Prostate gland (tissue), 2 donors: ENCODE measurements around the gene ANKS1B. TPM values are rescaled to one million over a fixed set of nuclear protein-coding genes. Genes with fewer than 3 reads are reported as not detected.

Experiments
- DNase-seq: peaks from one replicate; pipeline ENCODE4 v3.0.0-alpha.2; 2019; ENCODE audit warnings: low spot score
- H3K27ac ChIP-seq, 2 donors: fragments of 200-600 bp; sonication (generic); 2 replicates each; pipeline ENCODE4 v1.5.1; 2017 to 2019
- H3K27me3 ChIP-seq: fragments of 200-600 bp; sonication (generic); replicated peaks from 2 replicates; pipeline ENCODE4 v1.5.1; 2019; ENCODE audit not compliant: insufficient read depth
- H3K36me3 ChIP-seq, 2 donors: fragments of 200-600 bp; sonication (generic); 1 replicate in 1 of 2; 2 replicates in 1 of 2; pipeline versions ENCODE4 v1.5.1 to v1.8.1; 2017 to 2019
- H3K4me1 ChIP-seq: fragments of 200-600 bp; sonication (generic); replicated peaks from 2 replicates; pipeline ENCODE4 v1.5.1; 2019
- H3K4me3 ChIP-seq, 2 donors: fragments of 200-600 bp; sonication (generic); 2 replicates each; pipeline ENCODE4 v1.5.1; 2017 to 2019
- H3K9me3 ChIP-seq: fragments of 200-600 bp; sonication (generic); 2 replicates; pipeline ENCODE4 v1.5.1; 2017
- CTCF ChIP-seq, 4 experiments: fragments of 200-600 bp in 2 of 4; fragments of 450-650 bp in 2 of 4; sonication (generic) in 2 of 4; IDR thresholded peaks; 1 replicate in 3 of 4; 2 replicates in 1 of 4; pipeline ENCODE4 v1.5.1; 2016 to 2019; ENCODE audit warnings: antibody characterized with exemption in 4 of 4, mild to moderate bottlenecking in 2 of 4, moderate library complexity in 2 of 4
- POLR2A ChIP-seq: fragments of 450-650 bp; IDR thresholded peaks from one replicate; pipeline ENCODE4 v1.6.1; 2016; ENCODE audit warnings: antibody characterized with exemption, mild to moderate bottlenecking
- POLR2AphosphoS5 ChIP-seq: sonication (generic); formaldehyde crosslinking; IDR thresholded peaks from one replicate; pipeline ENCODE4 v1.6.1; 2017; ENCODE audit warnings: antibody characterized with exemption
- WGBS: methylation state at CpG from one replicate; pipeline ENCODE4 v1.1.5; 2018; 5-methylcytosine and 5-hydroxymethylcytosine counted together
- intact Hi-C: fragments of 100-400 bp; cut with DNase I; formaldehyde crosslinking; loops from one replicate; pipeline ENCODE4 v1.14.2; 2022
- total RNA-seq, 2 donors: library from RNA; depleted of rRNA; stranded (reverse); fragments of >200 nt; gene quantifications; one replicate each; pipeline ENCODE4 v1.1.0, GENCODE V29; 2016

ANKS1B gene
- total RNA-seq, 2 donors from 2014 or later, result 13.0 to 17.4 TPM

DNA sequence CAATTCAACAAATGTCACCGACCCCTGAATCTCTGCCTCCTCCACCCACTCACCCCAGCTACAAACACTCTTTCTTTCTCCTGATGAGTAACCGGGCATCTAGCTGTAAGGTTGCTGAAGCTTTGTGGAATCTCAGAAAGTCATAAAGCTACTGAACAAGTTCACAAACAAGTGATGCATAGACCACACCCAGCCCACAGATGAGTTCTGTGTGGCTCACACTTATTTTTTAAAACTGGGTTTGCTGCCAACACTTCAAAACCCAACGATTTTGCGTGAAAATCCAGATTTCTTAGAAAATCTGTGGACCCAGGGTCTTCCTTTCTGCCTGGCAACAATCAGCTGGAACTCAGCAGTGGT, 1243.6 kb downstream of the ANKS1B start:
- 85% methylated on average over 4 of the region's 4 CpGs for WGBS
- no peak overlapping the region for H3K4me3 ChIP-seq
- no peak for TF ChIP-seq CTCF (IDR thresholded peaks at IDR 0.05)
- H3K4me1 ChIP-seq, result no peaks in the 10 kb centered on the region
- no peak for DNase-seq
- no peaks in the 10 kb centered on the region for H3K9me3 ChIP-seq
- no peaks in the 10 kb centered on the region for H3K36me3 ChIP-seq
- no peak overlapping the region for H3K27ac ChIP-seq
- intact Hi-C loops, result no loop called here
- H3K27me3 ChIP-seq, result no peaks in the 10 kb centered on the region

GRCh38 chr12:98740751-98741150, 1244.0 kb downstream of the ANKS1B start:
- intact Hi-C loops, result no loop called here
- DNase-seq, result no peak
- Histone ChIP-seq H3K9me3 (no peaks in the 10 kb centered on the region), H3K4me3 (no peak overlapping the region), H3K4me1 (no peaks in the 10 kb centered on the region), H3K27ac (no peak overlapping the region), H3K36me3 (no peaks in the 10 kb centered on the region), H3K27me3 (no peaks in the 10 kb centered on the region)
- 76% methylated on average over 1 of the region's 1 CpG for WGBS
- TF ChIP-seq CTCF (IDR thresholded peaks at IDR 0.05), result no peak

DNA sequence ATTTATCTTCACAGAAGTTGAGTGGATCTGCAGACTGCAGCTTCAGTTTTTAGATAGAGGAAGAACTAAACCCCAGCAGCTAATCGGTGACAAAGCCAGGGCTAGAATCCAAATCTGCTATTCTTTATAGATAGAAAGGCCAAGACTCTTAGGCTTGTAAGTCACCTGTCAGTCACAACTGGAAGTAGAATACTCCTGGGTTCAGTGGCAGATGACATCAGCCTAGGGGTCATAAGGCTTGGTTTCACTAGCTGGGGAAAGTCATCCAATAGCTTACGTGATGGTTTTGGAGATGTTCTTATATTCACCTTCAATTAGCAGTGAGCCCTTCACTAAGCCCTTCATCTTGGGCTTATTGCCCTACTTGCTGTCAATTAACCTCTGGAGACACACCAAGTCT, 1246.2 kb downstream of the ANKS1B start:
- WGBS, result 91% methylated on average over 2 of the region's 2 CpGs

DNA sequence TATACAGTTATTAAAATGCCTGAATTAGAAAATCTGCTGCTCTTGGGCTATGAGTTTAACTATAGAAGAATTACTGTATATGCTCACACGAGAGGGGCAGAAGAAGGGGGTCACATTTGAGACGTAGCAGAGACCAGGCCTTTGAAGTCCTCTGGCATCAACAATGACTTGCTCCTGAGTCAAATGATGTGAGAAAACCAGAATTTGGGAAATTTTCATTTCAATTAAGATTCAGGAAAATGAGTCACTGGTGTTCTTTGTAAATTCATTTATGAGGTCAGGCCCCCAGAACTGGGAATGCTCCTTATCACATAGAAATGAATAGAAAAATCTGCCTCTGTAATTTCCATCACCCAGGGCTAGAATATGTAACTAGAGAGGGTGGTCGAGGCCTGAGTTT, 1246.7 kb downstream of the ANKS1B start:
- Histone ChIP-seq H3K27me3 (no peaks in the 10 kb centered on the region), H3K4me1 (no peaks in the 10 kb centered on the region), H3K27ac (no peak overlapping the region), H3K4me3 (no peak overlapping the region), H3K9me3 (no peaks in the 10 kb centered on the region), H3K36me3 (no peaks in the 10 kb centered on the region)
- WGBS, result 80% methylated on average over 3 of the region's 3 CpGs
- intact Hi-C loops, result no loop called here
- no peak for DNase-seq
- TF ChIP-seq CTCF (IDR thresholded peaks at IDR 0.05) (no peak), POLR2A (no peak), POLR2AphosphoS5 (no peak)

More for the DNA sequence above, 1246.2 kb downstream of the ANKS1B start:
- Histone ChIP-seq H3K9me3 (no peaks in the 10 kb centered on the region), H3K4me1 (no peaks in the 10 kb centered on the region), H3K36me3 (no peaks in the 10 kb centered on the region), H3K27me3 (no peaks in the 10 kb centered on the region), H3K27ac (no peak overlapping the region), H3K4me3 (no peak overlapping the region)
- TF ChIP-seq CTCF (IDR thresholded peaks at IDR 0.05) (no peak), POLR2AphosphoS5 (no peak), POLR2A (no peak)
- intact Hi-C loops, result no loop called here
- DNase-seq, result no peak

DNA sequence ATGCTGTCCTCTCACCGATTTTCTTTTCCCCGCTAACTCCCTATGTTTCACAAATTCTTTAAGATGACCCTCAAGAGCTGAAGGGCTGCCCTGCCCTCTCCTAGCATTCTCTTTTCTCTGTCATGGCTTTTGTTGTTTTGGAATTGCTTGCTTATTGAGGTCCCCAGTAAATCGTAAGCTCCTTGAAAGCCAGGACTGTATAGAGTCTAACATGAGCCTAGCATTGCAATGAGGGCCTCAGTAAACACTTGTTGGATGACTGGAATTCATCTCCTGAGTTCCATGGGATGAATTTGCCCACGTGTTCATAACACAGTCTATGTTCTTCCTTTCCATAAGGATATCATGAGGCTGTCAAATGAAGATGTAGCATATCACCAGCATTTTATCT, 1247.4 kb downstream of the ANKS1B start:
- no peak for TF ChIP-seq POLR2A
- TF ChIP-seq CTCF (IDR thresholded peaks at IDR 0.05), result no peak
- no peak overlapping the region for H3K27ac ChIP-seq
- intact Hi-C loops, result no loop called here

More for the DNA sequence above, 1247.4 kb downstream of the ANKS1B start:
- no peaks in the 10 kb centered on the region for H3K9me3 ChIP-seq
- H3K27me3 ChIP-seq, result no peaks in the 10 kb centered on the region
- no peak overlapping the region for H3K4me3 ChIP-seq
- DNase-seq, result no peak
- H3K36me3 ChIP-seq, result no peaks in the 10 kb centered on the region
- WGBS, result 48% methylated on average over 4 of the region's 4 CpGs
- H3K4me1 ChIP-seq, result no peaks in the 10 kb centered on the region
